ENCODE data around the gene CLASP1. TPM values are rescaled to one million over a fixed set of nuclear protein-coding genes. Genes with fewer than 3 reads are reported as not detected.
A peak's percentile ranks its signal among the peaks of the same experiment; 100 is the strongest.

Gene CLASP1
- total and polyA plus RNA-seq, 8 donors = 5.7 to 188 (median 20.8) TPM

DNA sequence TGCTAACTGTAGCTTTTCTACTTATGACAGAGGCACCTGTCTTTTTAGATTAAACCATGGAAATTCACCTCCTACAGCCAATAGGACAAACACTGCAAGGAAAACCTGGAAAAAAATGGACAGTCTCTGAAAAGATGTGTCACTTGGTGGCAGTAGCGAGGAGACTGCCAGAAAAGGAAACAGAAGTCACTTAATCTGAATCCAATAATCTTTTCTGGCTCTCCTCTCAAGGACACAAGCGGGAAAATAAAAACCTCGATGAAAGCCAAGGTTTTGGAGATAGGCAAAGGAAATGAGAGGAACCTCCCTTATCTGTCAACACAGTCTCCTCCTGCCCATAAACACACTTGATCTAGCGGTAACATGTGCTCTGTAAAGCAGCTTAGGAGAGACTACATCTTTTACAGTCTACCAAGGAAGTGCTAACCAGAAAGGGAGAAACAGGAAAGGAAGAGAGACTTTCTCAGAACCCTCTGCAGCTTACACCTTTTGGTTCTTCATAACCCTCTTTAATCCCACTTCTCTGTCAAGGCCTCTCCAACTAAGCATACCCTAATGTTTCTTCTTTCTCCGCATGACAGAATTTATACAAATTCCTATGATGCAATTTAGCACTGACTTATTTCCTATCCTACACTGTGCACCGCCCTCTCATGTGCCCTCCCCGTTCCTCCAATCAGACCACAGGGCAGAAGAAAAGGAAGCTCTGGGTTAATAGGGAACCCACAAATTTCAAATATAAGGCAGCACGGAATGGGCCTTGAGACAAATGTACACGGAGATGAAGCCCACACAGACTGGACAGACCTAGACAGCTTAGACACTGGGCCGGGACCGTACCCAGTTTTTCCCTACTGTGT is 52.8 kb downstream of the CLASP1 start:
- TF ChIP-seq, protein P1, sequence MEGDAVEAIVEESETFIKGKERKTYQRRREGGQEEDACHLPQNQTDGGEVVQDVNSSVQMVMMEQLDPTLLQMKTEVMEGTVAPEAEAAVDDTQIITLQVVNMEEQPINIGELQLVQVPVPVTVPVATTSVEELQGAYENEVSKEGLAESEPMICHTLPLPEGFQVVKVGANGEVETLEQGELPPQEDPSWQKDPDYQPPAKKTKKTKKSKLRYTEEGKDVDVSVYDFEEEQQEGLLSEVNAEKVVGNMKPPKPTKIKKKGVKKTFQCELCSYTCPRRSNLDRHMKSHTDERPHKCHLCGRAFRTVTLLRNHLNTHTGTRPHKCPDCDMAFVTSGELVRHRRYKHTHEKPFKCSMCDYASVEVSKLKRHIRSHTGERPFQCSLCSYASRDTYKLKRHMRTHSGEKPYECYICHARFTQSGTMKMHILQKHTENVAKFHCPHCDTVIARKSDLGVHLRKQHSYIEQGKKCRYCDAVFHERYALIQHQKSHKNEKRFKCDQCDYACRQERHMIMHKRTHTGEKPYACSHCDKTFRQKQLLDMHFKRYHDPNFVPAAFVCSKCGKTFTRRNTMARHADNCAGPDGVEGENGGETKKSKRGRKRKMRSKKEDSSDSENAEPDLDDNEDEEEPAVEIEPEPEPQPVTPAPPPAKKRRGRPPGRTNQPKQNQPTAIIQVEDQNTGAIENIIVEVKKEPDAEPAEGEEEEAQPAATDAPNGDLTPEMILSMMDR (IDR thresholded peaks at IDR 0.05) = peak in 2 of 7 experiments; percentile 13 to 33
- peak in 1 of 3 donors; percentile 26 for TF ChIP-seq POLR2AphosphoS5 (IDR thresholded peaks at IDR 0.05)
- TF ChIP-seq POLR2A (IDR thresholded peaks at IDR 0.05) = no peak
- TF ChIP-seq EP300 (IDR thresholded peaks at IDR 0.05) = no peak
- peak in 1 of 2 donors; percentile 66 for DNase-seq
- WGBS, 5 donors = 43 to 49% (median 46%) methylated on average over 11 of the region's 11 CpGs
- Histone ChIP-seq H3K4me1 (peaks cover 19 to 50% (median 33%) of the 10 kb centered on the region in 4 donors), H3K9me3 (no peaks in the 10 kb centered on the region), H3K36me3 (peaks cover 0 to 4% (median 0%) of the 10 kb centered on the region in 4 donors), H3K4me3 (peak overlapping the region in 3 of 4 donors; percentile 2 to 11 (median 11)), H3K27ac (peak overlapping the region; percentile 42 to 68 (median 62)), H3K27me3 (no peaks in the 10 kb centered on the region)
- intact Hi-C loops (cut with DNase I; ENCODE audit: low total_unique reads) = no loop called here

DNA sequence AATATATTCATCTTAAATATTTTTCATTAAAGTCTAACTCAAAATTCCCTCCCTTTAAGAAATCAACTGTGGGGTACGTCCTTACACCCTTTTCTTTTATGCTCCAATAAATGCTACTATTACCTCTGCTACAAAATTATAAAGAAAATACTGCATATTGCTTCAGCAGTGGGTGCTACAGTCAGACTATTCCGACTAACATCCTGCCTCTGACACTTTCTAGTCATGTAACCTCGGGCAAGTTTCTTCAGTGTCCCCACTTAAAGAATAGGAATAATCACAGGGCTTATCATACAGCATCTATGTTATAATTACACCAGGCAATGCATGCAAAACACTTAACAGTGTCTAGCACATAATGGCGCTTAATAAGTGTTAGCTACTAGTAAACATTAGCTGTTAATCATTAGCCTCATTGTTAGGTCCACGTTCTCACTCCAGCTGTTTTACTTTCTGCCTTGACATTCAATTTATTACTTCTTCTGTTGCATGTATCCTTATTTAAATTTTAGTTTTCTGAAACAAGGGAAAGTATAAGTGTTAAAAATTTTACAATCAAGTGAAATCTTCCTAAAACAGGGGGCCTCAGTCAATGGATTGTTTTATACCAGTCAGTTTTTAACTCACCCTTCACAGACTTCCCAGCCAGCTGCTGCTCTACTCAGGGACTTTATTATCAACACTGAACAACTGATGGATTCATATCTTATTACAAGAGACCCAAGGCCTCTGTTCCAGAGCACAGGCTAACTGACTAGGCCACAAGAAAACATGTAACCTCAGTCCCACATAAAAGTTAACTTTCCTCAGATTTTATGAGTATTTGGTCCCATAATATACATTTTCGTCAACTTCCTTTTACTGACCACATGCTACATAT is 54.0 kb downstream of the CLASP1 start:
- H3K27me3 ChIP-seq = no peaks in the 10 kb centered on the region
- H3K4me1 ChIP-seq = peaks cover 19 to 43% (median 30%) of the 10 kb centered on the region in 4 donors
- no peak for TF ChIP-seq POLR2A (IDR thresholded peaks at IDR 0.05)
- no peak for TF ChIP-seq POLR2AphosphoS5 (IDR thresholded peaks at IDR 0.05)
- TF ChIP-seq, protein P1 (IDR thresholded peaks at IDR 0.05) = no peak
- TF ChIP-seq EP300 (IDR thresholded peaks at IDR 0.05) = no peak
- WGBS, 5 donors = 35 to 55% (median 54%) methylated on average over 6 of the region's 6 CpGs
- no peaks in the 10 kb centered on the region for H3K9me3 ChIP-seq
- peak overlapping the region in 4 of 5 donors; percentile 45 to 68 (median 64) for H3K27ac ChIP-seq
- peak in 1 of 2 donors; percentile 52 for DNase-seq
- H3K36me3 ChIP-seq = peaks cover 0 to 4% (median 0%) of the 10 kb centered on the region in 4 donors
- intact Hi-C loops (cut with DNase I; ENCODE audit: low total_unique reads) = no loop called here
- H3K4me3 ChIP-seq = no peak overlapping the region

DNA sequence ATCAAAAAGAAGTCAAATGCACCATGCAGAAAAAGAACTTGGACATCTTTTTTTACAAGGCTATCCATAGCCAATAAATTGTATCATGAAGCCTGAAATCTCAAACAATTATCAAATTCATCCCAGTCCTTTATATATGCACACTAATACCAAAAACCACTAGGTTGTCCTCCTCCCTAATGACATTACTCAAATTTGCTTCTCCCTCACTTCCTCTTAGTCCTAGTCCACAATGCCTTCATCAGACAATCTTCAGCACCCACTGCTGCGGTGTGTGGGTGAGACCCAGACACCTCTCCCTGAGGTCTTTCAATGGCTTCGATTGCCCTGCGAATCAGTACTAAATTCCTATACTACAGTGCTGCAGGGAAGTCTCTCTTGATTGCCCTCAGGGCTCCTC is 58.1 kb downstream of the CLASP1 start:
- WGBS, 5 donors = 95 to 100% (median 99%) methylated on average over 3 of the region's 3 CpGs
- TF ChIP-seq, protein P1 (IDR thresholded peaks at IDR 0.05) = no peak
- TF ChIP-seq POLR2AphosphoS5 (IDR thresholded peaks at IDR 0.05) (no peak), EP300 (IDR thresholded peaks at IDR 0.05) (no peak), POLR2A (IDR thresholded peaks at IDR 0.05) (no peak)
- H3K27ac ChIP-seq = no peak overlapping the region
- intact Hi-C loops (cut with DNase I; ENCODE audit: low total_unique reads) = no loop called here
- H3K27me3 ChIP-seq = no peaks in the 10 kb centered on the region
- no peak for DNase-seq
- no peaks in the 10 kb centered on the region for H3K9me3 ChIP-seq
- H3K4me1 ChIP-seq = peaks cover 9 to 16% (median 13%) of the 10 kb centered on the region in 4 donors
- H3K4me3 ChIP-seq = no peak overlapping the region
- H3K36me3 ChIP-seq = peaks cover 0 to 9% (median 8%) of the 10 kb centered on the region in 4 donors

DNA sequence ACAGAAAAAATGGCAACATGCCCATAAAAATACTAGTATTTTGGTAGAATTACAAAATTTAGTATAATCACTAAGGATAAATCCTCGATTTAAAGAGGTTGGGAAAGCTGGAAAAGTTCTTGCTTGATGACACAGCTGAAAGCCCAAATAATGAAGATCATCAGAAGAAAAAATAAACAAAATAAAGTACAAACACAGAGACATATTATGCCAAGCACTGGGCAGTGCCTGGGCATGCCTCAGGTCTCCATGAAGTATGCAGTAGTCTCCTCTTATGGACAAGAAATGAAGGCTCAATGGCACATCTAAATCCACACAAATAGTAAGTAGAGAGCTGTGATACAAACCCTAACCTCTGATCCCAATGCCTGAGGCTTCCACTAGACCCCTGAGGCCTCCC is 60.9 kb downstream of the CLASP1 start:
- intact Hi-C loops (cut with DNase I; ENCODE audit: low total_unique reads) = no loop called here
- TF ChIP-seq POLR2AphosphoS5 (IDR thresholded peaks at IDR 0.05) = no peak
- TF ChIP-seq, protein P1 (IDR thresholded peaks at IDR 0.05) = no peak
- TF ChIP-seq EP300 (IDR thresholded peaks at IDR 0.05) = no peak
- Histone ChIP-seq H3K9me3 (no peaks in the 10 kb centered on the region), H3K4me1 (no peaks in the 10 kb centered on the region), H3K27ac (no peak overlapping the region), H3K27me3 (no peaks in the 10 kb centered on the region), H3K36me3 (peaks cover 0 to 9% (median 8%) of the 10 kb centered on the region in 4 donors), H3K4me3 (no peak overlapping the region)
- no peak for DNase-seq
- WGBS, 5 donors = 80 to 86% (median 82%) methylated on average over 1 of the region's 1 CpG

All from stomach (tissue), 9 donors.